GM10248 (cell line): ENCODE data around the gene OBSCN.

Source experiments
- CTCF ChIA-PET: fragments of 300-600 bp; sonication (Branson Sonifier 250); formaldehyde crosslinking; extraction: SDS; loops from one replicate; lab custom pipeline; 2021; ENCODE audit warnings: antibody characterized with exemption; lab: Yijun Ruan, JAX
- POLR2A ChIA-PET: fragments of 350-650 bp; sonication (Branson Sonifier 250); formaldehyde crosslinking; extraction: SDS; loops from one replicate; lab custom pipeline; 2020; ENCODE audit warnings: antibody characterized with exemption; lab: Yijun Ruan, JAX
- DNase-seq: peaks from one replicate; pipeline ENCODE4 v3.0.0; 2012; ENCODE audit errors: extremely low spot score
- TF ChIP-seq, protein P1 (sequence below): IDR thresholded peaks from 2 replicates; pipeline ENCODE4 v1.5.1; 2012; ENCODE audit warnings: mild to moderate bottlenecking, low read depth; ENCODE audit errors: extremely low read depth, missing control alignments, control extremely low read depth

The OBSCN gene

DNA sequence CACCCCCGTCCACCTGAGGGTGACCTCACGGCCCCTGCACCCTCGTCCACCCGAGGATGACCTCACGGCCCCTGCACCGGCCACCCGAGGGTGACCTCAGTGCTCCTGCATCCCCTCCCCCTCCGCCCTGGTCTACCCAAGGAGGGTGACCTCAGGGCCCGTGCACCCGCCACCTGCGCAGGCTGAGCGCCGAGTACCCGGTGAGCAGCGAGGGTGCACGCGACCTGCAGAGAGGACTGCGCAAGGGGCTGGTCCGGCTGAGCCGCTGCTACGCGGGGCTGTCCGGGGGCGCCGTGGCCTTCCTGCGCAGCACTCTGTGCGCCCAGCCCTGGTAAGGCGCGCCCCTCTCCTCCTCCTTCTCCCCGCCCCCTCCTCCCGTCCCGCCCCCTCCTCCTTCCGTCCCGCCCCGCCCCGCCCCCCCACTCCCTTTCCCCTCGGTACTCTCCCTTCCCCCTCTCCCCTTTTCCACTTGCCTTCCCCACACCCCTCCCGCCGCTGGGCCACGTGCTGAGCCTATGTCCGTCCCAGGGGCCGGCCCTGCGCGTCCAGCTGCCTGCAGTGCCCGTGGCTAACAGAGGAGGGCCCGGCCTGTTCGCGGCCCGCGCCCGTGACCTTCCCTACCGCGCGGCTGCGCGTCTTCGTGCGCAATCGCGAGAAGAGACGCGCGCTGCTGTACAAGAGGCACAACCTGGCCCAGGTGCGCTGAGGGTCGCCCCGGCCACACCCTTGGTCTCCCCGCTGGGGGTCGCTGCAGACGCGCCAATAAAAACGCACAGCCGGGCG, 170.4 kb downstream of the OBSCN start:
- TF ChIP-seq, protein P1, sequence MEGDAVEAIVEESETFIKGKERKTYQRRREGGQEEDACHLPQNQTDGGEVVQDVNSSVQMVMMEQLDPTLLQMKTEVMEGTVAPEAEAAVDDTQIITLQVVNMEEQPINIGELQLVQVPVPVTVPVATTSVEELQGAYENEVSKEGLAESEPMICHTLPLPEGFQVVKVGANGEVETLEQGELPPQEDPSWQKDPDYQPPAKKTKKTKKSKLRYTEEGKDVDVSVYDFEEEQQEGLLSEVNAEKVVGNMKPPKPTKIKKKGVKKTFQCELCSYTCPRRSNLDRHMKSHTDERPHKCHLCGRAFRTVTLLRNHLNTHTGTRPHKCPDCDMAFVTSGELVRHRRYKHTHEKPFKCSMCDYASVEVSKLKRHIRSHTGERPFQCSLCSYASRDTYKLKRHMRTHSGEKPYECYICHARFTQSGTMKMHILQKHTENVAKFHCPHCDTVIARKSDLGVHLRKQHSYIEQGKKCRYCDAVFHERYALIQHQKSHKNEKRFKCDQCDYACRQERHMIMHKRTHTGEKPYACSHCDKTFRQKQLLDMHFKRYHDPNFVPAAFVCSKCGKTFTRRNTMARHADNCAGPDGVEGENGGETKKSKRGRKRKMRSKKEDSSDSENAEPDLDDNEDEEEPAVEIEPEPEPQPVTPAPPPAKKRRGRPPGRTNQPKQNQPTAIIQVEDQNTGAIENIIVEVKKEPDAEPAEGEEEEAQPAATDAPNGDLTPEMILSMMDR: peak; percentile 15
- POLR2A ChIA-PET: no interaction called here
- CTCF ChIA-PET: interaction anchor here (1.2 kb wide), 1 partner anchor 14 kb away, joined by 3 read pairs; no protein-coding TSS in a partner anchor
- no peak for DNase-seq

DNA sequence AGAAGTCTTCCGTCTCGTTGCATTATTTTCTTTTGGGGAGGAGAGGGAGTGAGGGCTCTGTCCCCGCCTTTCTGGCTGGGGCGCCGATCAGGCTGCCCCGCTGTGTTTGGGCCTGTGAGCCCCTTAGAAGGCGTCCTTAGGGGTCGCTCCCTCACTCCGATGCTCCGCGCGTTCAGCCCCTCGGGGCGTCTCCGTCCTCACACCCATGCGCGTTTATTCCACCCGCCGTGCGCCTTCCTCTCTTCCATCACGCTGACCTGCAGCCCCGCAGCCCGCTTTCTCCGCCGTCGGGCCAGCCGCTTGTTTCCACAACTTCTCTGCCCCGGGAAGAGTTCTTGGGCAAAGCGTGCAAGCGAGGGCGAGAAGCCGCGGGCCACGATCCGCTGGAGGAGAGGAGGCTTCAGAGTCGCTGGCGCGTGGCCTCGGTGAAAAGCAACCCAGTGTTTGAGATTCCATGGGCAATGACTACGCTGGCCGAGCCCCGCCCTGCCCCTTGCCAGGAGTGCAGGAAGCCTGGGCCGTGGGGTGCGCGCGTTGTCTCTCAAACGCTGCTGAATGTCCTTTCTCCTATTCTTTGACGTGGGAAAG, 171.1 kb downstream of the OBSCN start:
- TF ChIP-seq, protein P1: no peak
- ChIA-PET POLR2A (interaction anchor here (0.5 kb wide), 1 partner anchor 28 kb away, joined by 7 read pairs; no protein-coding TSS in a partner anchor), CTCF (interaction anchor here (1.1 kb wide), 1 partner anchor 122 kb away, joined by 3 read pairs; no protein-coding TSS in a partner anchor)
- DNase-seq: no peak

DNA sequence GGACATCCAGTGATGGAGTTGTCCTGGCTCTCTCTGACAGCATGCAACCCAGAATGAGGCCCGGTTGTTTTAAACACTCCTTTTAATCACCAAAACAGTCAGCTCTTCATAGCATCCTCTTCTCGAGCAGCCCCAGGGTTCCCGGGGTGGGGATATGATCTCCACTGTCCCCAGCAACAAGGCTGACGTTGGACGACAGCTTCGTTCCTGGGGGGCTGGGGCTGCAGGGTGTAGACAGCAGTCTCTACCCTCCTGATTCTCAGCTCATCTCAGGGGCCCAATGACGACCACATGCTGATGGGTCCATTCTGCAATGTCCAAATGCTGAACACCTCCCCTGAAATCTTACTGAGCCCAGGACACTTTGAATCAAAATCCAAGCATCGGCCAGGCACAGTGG, 171.8 kb downstream of the OBSCN start:
- ChIA-PET CTCF (interaction anchor here (1.1 kb wide), 1 partner anchor 121 kb away, joined by 3 read pairs; no protein-coding TSS in a partner anchor), POLR2A (no interaction called here)
- DNase-seq: no peak
- TF ChIP-seq, protein P1: no peak

DNA sequence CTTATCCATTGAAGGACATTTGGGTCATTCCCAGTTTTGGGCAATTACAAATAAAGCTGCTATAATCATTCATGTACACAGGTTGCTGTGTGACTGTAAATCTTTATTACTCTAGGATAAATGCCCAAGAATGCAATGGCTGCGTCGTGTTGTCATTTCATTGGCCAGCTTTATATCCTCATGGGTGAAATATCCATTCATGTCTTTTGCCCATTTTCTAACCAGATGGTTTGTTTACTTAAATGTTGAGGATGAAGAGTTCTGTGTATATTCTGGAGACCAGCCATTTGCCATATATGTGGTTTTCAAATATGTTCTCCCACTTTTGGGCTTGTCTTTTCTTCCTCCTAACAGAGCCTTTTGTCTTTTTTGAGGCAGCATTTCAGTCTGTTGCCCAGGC, 173.5 kb downstream of the OBSCN start:
- TF ChIP-seq, protein P1: no peak
- CTCF ChIA-PET: no interaction called here
- no peak for DNase-seq
- POLR2A ChIA-PET: no interaction called here

DNA sequence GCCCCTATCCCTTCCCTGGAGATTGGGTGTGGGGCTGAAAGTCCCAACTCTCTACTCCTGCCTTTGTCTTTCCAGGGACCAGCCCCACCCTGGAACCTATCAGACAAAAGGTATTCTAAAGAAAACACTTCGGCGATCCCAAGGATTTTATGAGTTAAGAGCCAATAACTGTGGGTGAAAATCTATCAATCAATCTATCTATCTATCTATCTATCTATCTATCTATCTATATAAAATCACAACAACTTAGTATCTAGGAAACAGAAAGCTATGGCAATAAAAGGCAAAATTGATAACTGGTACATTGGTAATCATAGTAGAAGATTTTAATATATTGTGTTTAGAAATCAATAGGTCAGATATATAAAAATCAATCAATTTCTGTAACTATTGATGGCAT, 175.9 kb downstream of the OBSCN start:
- ChIA-PET CTCF (interaction anchor here (2.0 kb wide), 1 partner anchor 10 kb away, joined by 5 read pairs; no protein-coding TSS in a partner anchor), POLR2A (no interaction called here)
- no peak for DNase-seq
- TF ChIP-seq, protein P1: no peak

DNA sequence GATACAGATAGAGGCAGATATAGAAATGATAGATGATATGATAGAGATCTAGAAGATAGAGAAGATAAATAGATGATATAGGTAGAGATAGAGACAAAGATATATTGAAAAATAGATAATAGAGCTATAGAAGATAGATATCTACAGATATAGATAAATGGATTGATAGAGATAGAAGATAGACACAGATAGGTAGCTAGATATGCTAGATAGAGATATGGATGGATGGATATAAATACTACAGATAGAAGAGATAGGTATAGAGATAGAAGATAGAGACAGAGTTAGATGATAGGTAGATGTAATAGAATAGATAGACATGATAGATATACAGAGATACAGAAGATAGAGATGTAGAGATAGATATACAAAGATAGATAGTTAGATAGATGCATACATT, 177.4 kb downstream of the OBSCN start:
- TF ChIP-seq, protein P1: no peak
- CTCF ChIA-PET: interaction anchor here (2.0 kb wide), 1 partner anchor 8 kb away, joined by 5 read pairs; no protein-coding TSS in a partner anchor
- no peak for DNase-seq
- POLR2A ChIA-PET: no interaction called here
